T follicular helper cell (primary cell): ENCODE data around the gene HOXB13.
"Not testable (repeated sequence)": the region's sequence is repeated elsewhere in the genome, so short reads cannot be mapped to it uniquely, and the experiment has no call there.

Experiments used
- DNase-seq: peaks from one replicate; pipeline ENCODE4 v3.0.0-alpha.2; 2020; ENCODE audit warnings: low read depth

HOXB13 gene

GRCh38 chr17:48726114-48726915, 2.2 kb downstream of the HOXB13 start:
- DNase-seq: no peak

- DNase-seq: no peak
These were observed 3.1 kb downstream of the HOXB13 start for GRCh38 chr17:48725288-48726064.

GRCh38 chr17:48725004-48725287, 3.6 kb downstream of the HOXB13 start:
- DNase-seq: no peak

GRCh38 chr17:48724251-48725003, 4.1 kb downstream of the HOXB13 start:
- peak; percentile 67 for DNase-seq

- no peak for DNase-seq
These were observed 4.9 kb downstream of the HOXB13 start for GRCh38 chr17:48723423-48724250.

GRCh38 chr17:48722915-48723422, 5.6 kb downstream of the HOXB13 start, which contains the start of gene PRAC2:
PRAC2 (plus strand) TSS chr17:48723185; CDS start chr17:48724411, 1,226 bp downstream.
- no peak for DNase-seq

- DNase-seq: no peak
These were observed 6.2 kb downstream of the HOXB13 start, which contains the start of gene PRAC1 for GRCh38 chr17:48722201-48722907. PRAC1 (minus strand) TSS chr17:48722518; CDS start chr17:48722392, 126 bp downstream.

- no peak for DNase-seq
These were observed 7.5 kb downstream of the HOXB13 start for GRCh38 chr17:48721009-48721402.

GRCh38 chr17:48720266-48721008, 8.1 kb downstream of the HOXB13 start:
- DNase-seq: no peak

GRCh38 chr17:48719642-48720265, 8.8 kb downstream of the HOXB13 start:
- no peak for DNase-seq

GRCh38 chr17:48718761-48719641, 9.5 kb downstream of the HOXB13 start:
- no peak for DNase-seq

- DNase-seq: no peak
These were observed 10.3 kb downstream of the HOXB13 start for GRCh38 chr17:48718227-48718760.

- no peak for DNase-seq
These were observed 11.0 kb downstream of the HOXB13 start for GRCh38 chr17:48717367-48718226.

- not testable (repeated sequence) for DNase-seq
These were observed 12.0 kb downstream of the HOXB13 start for GRCh38 chr17:48716549-48716948.

- no peak for DNase-seq
These were observed 12.8 kb downstream of the HOXB13 start for GRCh38 chr17:48715496-48716399.

- no peak for DNase-seq
These were observed 17.4 kb downstream of the HOXB13 start for GRCh38 chr17:48711128-48711527.
